ENCODE results near the gene CRX. TPM values are rescaled to one million over a fixed set of nuclear protein-coding genes. Genes with fewer than 3 reads are reported as not detected.

CRX gene
- total and polyA plus RNA-seq, 2 experiments from 2014 or later: not detected

GRCh38 chr19:47794526-47794925, 27.2 kb upstream of the CRX start:
- Histone ChIP-seq H3K27ac (no peak overlapping the region), H3K79me2 (ENCODE audit: insufficient read depth) (no peaks in the 10 kb centered on the region), H3F3A (ENCODE audit: insufficient read depth) (no peaks in the 10 kb centered on the region), H3K9me3 (ENCODE audit: low read depth) (no peaks in the 10 kb centered on the region), H3K9ac (no peak overlapping the region), H3K9me2 (ENCODE audit: insufficient read depth) (no peaks in the 10 kb centered on the region), H2AFZ (no peak overlapping the region), H3K4me3 (no peak overlapping the region), H3K4me1 (ENCODE audit: insufficient read depth) (no peaks in the 10 kb centered on the region), H3K4me2 (ENCODE audit: unreplicated experiment) (no peak overlapping the region), H4K20me1 (ENCODE audit: insufficient read depth) (no peaks in the 10 kb centered on the region), H3K36me3 (ENCODE audit: low read depth) (no peaks in the 10 kb centered on the region), H3K27me3 (replicated peaks; ENCODE audit: insufficient read depth) (no peaks in the 10 kb centered on the region)
- no peak for TF ChIP-seq EZH2phosphoT487 (IDR thresholded peaks at IDR 0.05; ENCODE audit: insufficient read depth, low read depth)
- in situ Hi-C loops (cut with MboI): no loop called here
- no peak for DNase-seq
- 77 to 85% methylated on average over 18 of the region's 18 CpGs for WGBS, 2 experiments (ENCODE audit: low coverage in 1 of 2, low lambda C conversion rate in 2 of 2, missing lambda C conversion rate in 2 of 2)

GRCh38 chr19:47796785-47797184, 25.0 kb upstream of the CRX start:
- in situ Hi-C loops (cut with MboI): no loop called here
- no peak overlapping the region for H2AFZ ChIP-seq
- H3K27me3 ChIP-seq (replicated peaks; ENCODE audit: insufficient read depth): no peaks in the 10 kb centered on the region
- H3K36me3 ChIP-seq (ENCODE audit: low read depth): no peaks in the 10 kb centered on the region
- no peaks in the 10 kb centered on the region for H4K20me1 ChIP-seq (ENCODE audit: insufficient read depth)
- no peak overlapping the region for H3K27ac ChIP-seq
- no peaks in the 10 kb centered on the region for H3K79me2 ChIP-seq (ENCODE audit: insufficient read depth)
- H3K4me1 ChIP-seq (ENCODE audit: insufficient read depth): no peaks in the 10 kb centered on the region
- H3F3A ChIP-seq (ENCODE audit: insufficient read depth): no peaks in the 10 kb centered on the region
- 69 to 76% methylated on average over 2 of the region's 2 CpGs for WGBS, 2 experiments (ENCODE audit: low coverage in 1 of 2, low lambda C conversion rate in 2 of 2, missing lambda C conversion rate in 2 of 2)
- no peak for DNase-seq
- TF ChIP-seq EZH2phosphoT487 (IDR thresholded peaks at IDR 0.05; ENCODE audit: insufficient read depth, low read depth) (no peak), EZH2 (IDR thresholded peaks at IDR 0.05; ENCODE audit: insufficient read depth, poor library complexity, severe bottlenecking) (no peak)
- no peak overlapping the region for H3K9ac ChIP-seq
- no peaks in the 10 kb centered on the region for H3K9me2 ChIP-seq (ENCODE audit: insufficient read depth)
- no peak overlapping the region for H3K4me3 ChIP-seq
- H3K4me2 ChIP-seq (ENCODE audit: unreplicated experiment): no peak overlapping the region
- no peaks in the 10 kb centered on the region for H3K9me3 ChIP-seq (ENCODE audit: low read depth)

- Histone ChIP-seq H2AFZ (no peak overlapping the region), H4K20me1 (ENCODE audit: insufficient read depth) (no peaks in the 10 kb centered on the region), H3K9me3 (ENCODE audit: low read depth) (no peaks in the 10 kb centered on the region), H3K36me3 (ENCODE audit: low read depth) (no peaks in the 10 kb centered on the region), H3K4me3 (no peak overlapping the region), H3K9me2 (ENCODE audit: insufficient read depth) (no peaks in the 10 kb centered on the region), H3K9ac (no peak overlapping the region), H3F3A (ENCODE audit: insufficient read depth) (no peaks in the 10 kb centered on the region), H3K27me3 (replicated peaks; ENCODE audit: insufficient read depth) (no peaks in the 10 kb centered on the region), H3K27ac (no peak overlapping the region), H3K4me1 (ENCODE audit: insufficient read depth) (no peaks in the 10 kb centered on the region), H3K4me2 (ENCODE audit: unreplicated experiment) (no peak overlapping the region), H3K79me2 (ENCODE audit: insufficient read depth) (no peaks in the 10 kb centered on the region)
- in situ Hi-C loops (cut with MboI): no loop called here
- DNase-seq: no peak
- no peak for TF ChIP-seq EZH2phosphoT487 (IDR thresholded peaks at IDR 0.05; ENCODE audit: insufficient read depth, low read depth)
- no peak for TF ChIP-seq EZH2 (IDR thresholded peaks at IDR 0.05; ENCODE audit: insufficient read depth, poor library complexity, severe bottlenecking)
- 60 to 62% methylated on average over 14 of the region's 14 CpGs for WGBS, 2 experiments (ENCODE audit: low coverage in 1 of 2, low lambda C conversion rate in 2 of 2, missing lambda C conversion rate in 2 of 2)
These were observed 23.5 kb upstream of the CRX start for GRCh38 chr19:47797996-47798903.

GRCh38 chr19:47798904-47799266, 22.9 kb upstream of the CRX start:
- no peaks in the 10 kb centered on the region for H3K9me2 ChIP-seq (ENCODE audit: insufficient read depth)
- H3K4me2 ChIP-seq (ENCODE audit: unreplicated experiment): no peak overlapping the region
- H3K27ac ChIP-seq: no peak overlapping the region
- no peak overlapping the region for H3K4me3 ChIP-seq
- in situ Hi-C loops (cut with MboI): no loop called here
- H3K79me2 ChIP-seq (ENCODE audit: insufficient read depth): no peaks in the 10 kb centered on the region
- no peaks in the 10 kb centered on the region for H3K27me3 ChIP-seq (replicated peaks; ENCODE audit: insufficient read depth)
- no peak overlapping the region for H2AFZ ChIP-seq
- H3K36me3 ChIP-seq (ENCODE audit: low read depth): no peaks in the 10 kb centered on the region
- TF ChIP-seq EZH2 (IDR thresholded peaks at IDR 0.05; ENCODE audit: insufficient read depth, poor library complexity, severe bottlenecking): no peak
- no peak for TF ChIP-seq EZH2phosphoT487 (IDR thresholded peaks at IDR 0.05; ENCODE audit: insufficient read depth, low read depth)
- 82 to 85% methylated on average over 4 of the region's 4 CpGs for WGBS, 2 experiments (ENCODE audit: low coverage in 1 of 2, low lambda C conversion rate in 2 of 2, missing lambda C conversion rate in 2 of 2)
- H3F3A ChIP-seq (ENCODE audit: insufficient read depth): no peaks in the 10 kb centered on the region
- no peak for DNase-seq
- H3K9ac ChIP-seq: no peak overlapping the region
- no peaks in the 10 kb centered on the region for H3K9me3 ChIP-seq (ENCODE audit: low read depth)
- no peaks in the 10 kb centered on the region for H3K4me1 ChIP-seq (ENCODE audit: insufficient read depth)
- H4K20me1 ChIP-seq (ENCODE audit: insufficient read depth): no peaks in the 10 kb centered on the region

Measured in GM23248 (cell line).